WTC11 (cell line): ENCODE data around the gene SLC9A9.

Experiments used
- CTCF ChIP-seq: fragments of 200-600 bp; IDR thresholded peaks from 2 replicates; pipeline ENCODE4 v1.8.0; 2022; ENCODE audit warnings: antibody characterized with exemption
- E2F4 ChIP-seq: sonication (generic); formaldehyde crosslinking; IDR thresholded peaks from 2 replicates; pipeline ENCODE4 v1.8.1; 2022; ENCODE audit warnings: low read depth, mild to moderate bottlenecking, moderate library complexity, missing genetic modification reagents, borderline replicate concordance
- SMAD3 ChIP-seq: sonication (generic); formaldehyde crosslinking; IDR thresholded peaks from 2 replicates; pipeline ENCODE4 v1.8.0; 2022; ENCODE audit warnings: missing genetic modification reagents, mild to moderate bottlenecking, borderline replicate concordance

- no peak for TF ChIP-seq SMAD3
- TF ChIP-seq CTCF, result no peak
- no peak for TF ChIP-seq E2F4 (CRISPR knock-in tag)
These were observed 200.1 kb downstream of the SLC9A9 start for GRCh38 chr3:143648218-143648617.
